ENCODE results near the gene ZMYM2. TPM values are rescaled to one million over a fixed set of nuclear protein-coding genes. Genes with fewer than 3 reads are reported as not detected.
A peak's percentile ranks its signal among the peaks of the same experiment; 100 is the strongest.

Gene ZMYM2
- total RNA-seq, 1 experiment from 2014 or later: 87.1 TPM

- Histone ChIP-seq H3K9me3 (ENCODE audit: low read depth, low read length, poor library complexity, severe bottlenecking) (no peaks in the 10 kb centered on the region), H3K27me3 (replicated peaks; ENCODE audit: insufficient read depth, low read depth, low read length, poor library complexity) (no peaks in the 10 kb centered on the region), H3K4me1 (ENCODE audit: insufficient read depth, low read length, poor library complexity, severe bottlenecking) (peaks cover 3% of the 10 kb centered on the region), H3K36me3 (ENCODE audit: insufficient read depth, low read length, poor library complexity, severe bottlenecking) (no peaks in the 10 kb centered on the region), H3K27ac (ENCODE audit: low read depth, low read length, poor library complexity, severe bottlenecking) (no peak overlapping the region), H3K4me3 (ENCODE audit: low read depth, low read length, poor library complexity, severe bottlenecking) (no peak overlapping the region)
- BruUV-seq (replicated peaks): no TSS peak
- intact Hi-C loops (cut with micrococcal nuclease; ENCODE audit: unreplicated experiment): no loop called here
- TF ChIP-seq, protein P1, sequence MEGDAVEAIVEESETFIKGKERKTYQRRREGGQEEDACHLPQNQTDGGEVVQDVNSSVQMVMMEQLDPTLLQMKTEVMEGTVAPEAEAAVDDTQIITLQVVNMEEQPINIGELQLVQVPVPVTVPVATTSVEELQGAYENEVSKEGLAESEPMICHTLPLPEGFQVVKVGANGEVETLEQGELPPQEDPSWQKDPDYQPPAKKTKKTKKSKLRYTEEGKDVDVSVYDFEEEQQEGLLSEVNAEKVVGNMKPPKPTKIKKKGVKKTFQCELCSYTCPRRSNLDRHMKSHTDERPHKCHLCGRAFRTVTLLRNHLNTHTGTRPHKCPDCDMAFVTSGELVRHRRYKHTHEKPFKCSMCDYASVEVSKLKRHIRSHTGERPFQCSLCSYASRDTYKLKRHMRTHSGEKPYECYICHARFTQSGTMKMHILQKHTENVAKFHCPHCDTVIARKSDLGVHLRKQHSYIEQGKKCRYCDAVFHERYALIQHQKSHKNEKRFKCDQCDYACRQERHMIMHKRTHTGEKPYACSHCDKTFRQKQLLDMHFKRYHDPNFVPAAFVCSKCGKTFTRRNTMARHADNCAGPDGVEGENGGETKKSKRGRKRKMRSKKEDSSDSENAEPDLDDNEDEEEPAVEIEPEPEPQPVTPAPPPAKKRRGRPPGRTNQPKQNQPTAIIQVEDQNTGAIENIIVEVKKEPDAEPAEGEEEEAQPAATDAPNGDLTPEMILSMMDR (conservative IDR thresholded peaks at IDR 0.05; ENCODE audit: low read depth, low read length): no peak
- no peak for TF ChIP-seq EZH2 (IDR thresholded peaks at IDR 0.05; ENCODE audit: borderline replicate concordance, low read depth, low read length, poor library complexity, severe bottlenecking)
- CTCF ChIA-PET: no interaction called here
- no peak for DNase-seq (ENCODE audit: low spot score)
- POLR2A ChIA-PET (ENCODE audit: low non-redundant PET): no interaction called here
Observed at GRCh38 chr13:20105161-20105689, 146.7 kb downstream of the ZMYM2 start.

GRCh38 chr13:20106742-20107141 lies 148.2 kb downstream of the ZMYM2 start:
- Histone ChIP-seq H3K9me3 (ENCODE audit: low read depth, low read length, poor library complexity, severe bottlenecking) (no peaks in the 10 kb centered on the region), H3K27ac (ENCODE audit: low read depth, low read length, poor library complexity, severe bottlenecking) (no peak overlapping the region), H3K4me3 (ENCODE audit: low read depth, low read length, poor library complexity, severe bottlenecking) (no peak overlapping the region), H3K36me3 (ENCODE audit: insufficient read depth, low read length, poor library complexity, severe bottlenecking) (no peaks in the 10 kb centered on the region), H3K4me1 (ENCODE audit: insufficient read depth, low read length, poor library complexity, severe bottlenecking) (peaks cover 3% of the 10 kb centered on the region), H3K27me3 (replicated peaks; ENCODE audit: insufficient read depth, low read depth, low read length, poor library complexity) (no peaks in the 10 kb centered on the region)
- POLR2A ChIA-PET (ENCODE audit: low non-redundant PET): no interaction called here
- intact Hi-C loops (cut with micrococcal nuclease; ENCODE audit: unreplicated experiment): no loop called here
- no TSS peak for BruUV-seq (replicated peaks)
- CTCF ChIA-PET: no interaction called here
- peak; percentile 21 for DNase-seq (ENCODE audit: low spot score)
- TF ChIP-seq EZH2 (IDR thresholded peaks at IDR 0.05; ENCODE audit: borderline replicate concordance, low read depth, low read length, poor library complexity, severe bottlenecking): no peak
- TF ChIP-seq, protein P1 (conservative IDR thresholded peaks at IDR 0.05; ENCODE audit: low read depth, low read length): no peak

DNA sequence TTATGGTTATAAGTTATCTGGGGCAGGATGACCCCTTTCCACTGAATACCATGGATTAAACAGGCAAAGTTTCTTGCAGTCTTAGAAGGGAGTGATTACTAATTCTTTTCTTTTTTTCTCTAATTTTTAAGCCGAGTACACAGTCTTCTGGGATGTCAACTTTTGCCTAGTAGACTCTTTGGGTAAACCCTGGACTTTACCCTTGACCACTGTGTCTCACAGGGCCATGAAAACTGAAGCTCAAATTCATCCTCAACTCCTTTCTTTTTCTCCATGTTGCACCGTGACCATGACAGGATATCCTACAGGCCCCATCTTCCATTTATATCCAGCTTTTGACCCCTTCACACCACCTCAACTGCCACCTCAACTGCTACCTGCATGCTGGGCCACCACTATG lies 150.5 kb downstream of the ZMYM2 start:
- ChIA-PET CTCF (no interaction called here), POLR2A (ENCODE audit: low non-redundant PET) (no interaction called here)
- no peak overlapping the region for H3K27ac ChIP-seq (ENCODE audit: low read depth, low read length, poor library complexity, severe bottlenecking)
- no peak overlapping the region for H3K4me3 ChIP-seq (ENCODE audit: low read depth, low read length, poor library complexity, severe bottlenecking)
- H3K9me3 ChIP-seq (ENCODE audit: low read depth, low read length, poor library complexity, severe bottlenecking): no peaks in the 10 kb centered on the region
- no peaks in the 10 kb centered on the region for H3K27me3 ChIP-seq (replicated peaks; ENCODE audit: insufficient read depth, low read depth, low read length, poor library complexity)
- TF ChIP-seq, protein P1 (conservative IDR thresholded peaks at IDR 0.05; ENCODE audit: low read depth, low read length): no peak
- no TSS peak for BruUV-seq (replicated peaks)
- H3K4me1 ChIP-seq (ENCODE audit: insufficient read depth, low read length, poor library complexity, severe bottlenecking): peaks cover 3% of the 10 kb centered on the region
- H3K36me3 ChIP-seq (ENCODE audit: insufficient read depth, low read length, poor library complexity, severe bottlenecking): no peaks in the 10 kb centered on the region
- intact Hi-C loops (cut with micrococcal nuclease; ENCODE audit: unreplicated experiment): no loop called here
- no peak for DNase-seq (ENCODE audit: low spot score)

Measured in A673 (cell line).